ENCODE measurements around the gene OR51E1.
A peak's percentile ranks its signal among the peaks of the same experiment; 100 is the strongest.

The OR51E1 gene

DNA sequence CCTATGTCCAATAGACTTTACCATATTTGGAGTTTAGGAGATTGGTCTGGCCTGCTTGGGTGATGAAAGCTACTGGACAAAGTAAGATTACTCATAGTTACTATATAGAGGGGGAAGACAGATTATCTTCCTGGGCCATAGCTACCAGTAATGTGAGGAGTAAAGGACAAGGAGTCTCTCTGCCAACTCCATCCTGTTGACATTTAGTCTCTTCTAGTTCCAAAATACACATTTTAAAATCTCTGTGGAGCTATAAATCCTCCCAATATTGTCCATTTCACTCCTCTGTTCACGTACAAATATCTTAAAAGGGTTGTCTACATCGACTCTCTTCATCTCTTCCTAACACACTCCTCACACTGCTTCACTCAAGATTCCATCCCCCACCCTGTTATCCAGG is 7.6 kb upstream of the OR51E1 start:
- no peaks in the 10 kb centered on the region for H3K27me3 ChIP-seq (ENCODE audit: control insufficient read depth in 1 of 2, insufficient read depth in 2 of 2, low read length in 2 of 2)
- no peaks in the 10 kb centered on the region for H3K9me3 ChIP-seq (ENCODE audit: low read length)
- H3K4me1 ChIP-seq (ENCODE audit: insufficient read depth, low read length) = peaks cover 4% of the 10 kb centered on the region
- no peak overlapping the region for H3K9ac ChIP-seq (ENCODE audit: low read length)
- no peak overlapping the region for H3K27ac ChIP-seq (ENCODE audit: low read depth, low read length)
- H3K36me3 ChIP-seq (ENCODE audit: insufficient read depth, low read length) = no peaks in the 10 kb centered on the region
- H3K4me3 ChIP-seq (ENCODE audit: low read depth in 1 of 2, low read length in 2 of 2) = no peak overlapping the region

DNA sequence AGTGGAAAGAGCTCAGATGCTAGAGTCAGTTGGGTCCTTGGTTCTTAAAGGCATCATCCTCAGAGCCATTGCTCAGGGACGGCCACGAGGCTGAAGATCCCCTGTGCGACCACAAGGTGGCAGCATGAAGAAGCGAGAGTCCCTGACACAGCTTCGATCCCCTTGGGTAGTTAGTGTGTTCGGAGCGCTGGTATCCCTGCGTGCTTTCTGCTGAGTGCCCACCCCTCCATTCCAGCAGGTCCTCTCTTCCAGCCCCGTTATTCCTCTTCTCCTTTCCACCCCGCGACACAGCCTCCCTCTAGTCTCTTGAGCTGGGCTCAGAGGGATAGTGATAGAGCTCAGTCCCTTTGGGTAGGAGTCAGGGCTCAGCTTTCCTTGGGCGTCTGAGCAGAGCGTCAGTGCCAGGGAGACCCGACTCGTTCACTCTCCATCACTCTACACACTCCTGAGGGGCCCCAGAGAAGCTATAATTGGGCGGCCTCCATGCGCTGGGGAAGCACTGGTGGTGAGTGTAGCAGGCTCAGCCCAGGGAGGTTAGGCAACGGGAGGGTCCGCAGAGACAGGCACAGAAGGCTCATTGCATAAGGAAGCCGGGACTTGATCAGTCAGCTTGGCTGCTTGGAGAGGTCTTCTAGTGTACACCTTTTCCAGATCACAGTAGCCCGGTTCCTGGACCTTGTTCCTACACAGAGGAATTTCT is 6.7 kb upstream of the OR51E1 start, which contains the start of gene OR51D1:
Gene OR51D1, plus strand, starts transcription at position 516 of the 700 bp plus-strand sequence. CDS start 2,314 bp downstream, outside the sequence.
- Histone ChIP-seq H3K9ac (ENCODE audit: low read length) (no peak within 1 kb of the TSS), H3K27ac (ENCODE audit: low read depth, low read length) (no peak within 1 kb of the TSS), H3K4me3 (ENCODE audit: low read depth in 1 of 2, low read length in 2 of 2) (peak within 1 kb of the TSS; percentile 26 to 60)

DNA sequence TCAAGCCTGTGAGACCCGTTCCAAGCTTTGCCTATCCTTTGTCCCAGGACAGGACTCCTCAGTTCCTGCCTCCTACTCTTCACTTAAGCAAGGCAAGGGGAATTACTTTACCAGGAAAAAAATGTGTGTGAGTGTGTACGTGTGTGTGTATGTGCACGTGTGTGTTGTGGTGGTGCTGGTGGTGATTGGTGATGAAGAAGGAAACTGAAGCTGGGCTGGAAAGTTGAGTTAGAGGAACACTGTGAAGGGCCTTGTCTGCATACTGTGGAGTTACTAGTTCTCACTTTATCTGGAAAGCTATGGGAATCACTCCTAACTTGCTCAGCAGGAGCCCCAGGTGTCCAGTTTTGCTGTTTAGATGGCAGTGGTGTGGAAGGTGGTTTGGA is 6.1 kb upstream of the OR51E1 start:
- Histone ChIP-seq H3K9me3 (ENCODE audit: low read length) (no peaks in the 10 kb centered on the region), H3K27me3 (ENCODE audit: control insufficient read depth in 1 of 2, insufficient read depth in 2 of 2, low read length in 2 of 2) (no peaks in the 10 kb centered on the region), H3K4me3 (ENCODE audit: low read depth in 1 of 2, low read length in 2 of 2) (peak overlapping the region in 1 of 2 donors; percentile 60), H3K27ac (ENCODE audit: low read depth, low read length) (no peak overlapping the region), H3K9ac (ENCODE audit: low read length) (no peak overlapping the region), H3K4me1 (ENCODE audit: insufficient read depth, low read length) (peaks cover 4% of the 10 kb centered on the region), H3K36me3 (ENCODE audit: insufficient read depth, low read length) (no peaks in the 10 kb centered on the region)

More for the DNA sequence above, 6.7 kb upstream of the OR51E1 start, which contains the start of gene OR51D1:
- peaks cover 4% of the 10 kb centered on the region for H3K4me1 ChIP-seq (ENCODE audit: insufficient read depth, low read length)
- H3K9me3 ChIP-seq (ENCODE audit: low read length) = no peaks in the 10 kb centered on the region
- no peaks in the 10 kb centered on the region for H3K36me3 ChIP-seq (ENCODE audit: insufficient read depth, low read length)
- H3K27me3 ChIP-seq (ENCODE audit: control insufficient read depth in 1 of 2, insufficient read depth in 2 of 2, low read length in 2 of 2) = no peaks in the 10 kb centered on the region

GRCh38 chr11:4639931-4640330 is 3.9 kb upstream of the OR51E1 start:
- no peaks in the 10 kb centered on the region for H3K27me3 ChIP-seq (ENCODE audit: control insufficient read depth in 1 of 2, insufficient read depth in 2 of 2, low read length in 2 of 2)
- H3K4me1 ChIP-seq (ENCODE audit: insufficient read depth, low read length) = peaks cover 17% of the 10 kb centered on the region
- H3K9me3 ChIP-seq (ENCODE audit: low read length) = no peaks in the 10 kb centered on the region
- H3K27ac ChIP-seq (ENCODE audit: low read depth, low read length) = no peak overlapping the region
- no peak overlapping the region for H3K9ac ChIP-seq (ENCODE audit: low read length)
- H3K36me3 ChIP-seq (ENCODE audit: insufficient read depth, low read length) = no peaks in the 10 kb centered on the region
- no peak overlapping the region for H3K4me3 ChIP-seq (ENCODE audit: low read depth in 1 of 2, low read length in 2 of 2)

- H3K36me3 ChIP-seq (ENCODE audit: insufficient read depth, low read length) = no peaks in the 10 kb centered on the region
- H3K9ac ChIP-seq (ENCODE audit: low read length) = no peak overlapping the region
- no peaks in the 10 kb centered on the region for H3K9me3 ChIP-seq (ENCODE audit: low read length)
- H3K27me3 ChIP-seq (ENCODE audit: control insufficient read depth in 1 of 2, insufficient read depth in 2 of 2, low read length in 2 of 2) = no peaks in the 10 kb centered on the region
- no peak overlapping the region for H3K4me3 ChIP-seq (ENCODE audit: low read depth in 1 of 2, low read length in 2 of 2)
- peaks cover 32% of the 10 kb centered on the region for H3K4me1 ChIP-seq (ENCODE audit: insufficient read depth, low read length)
- H3K27ac ChIP-seq (ENCODE audit: low read depth, low read length) = no peak overlapping the region
These were observed 2.3 kb upstream of the OR51E1 start for GRCh38 chr11:4641501-4641900.

- Histone ChIP-seq H3K27me3 (ENCODE audit: control insufficient read depth in 1 of 2, insufficient read depth in 2 of 2, low read length in 2 of 2) (no peaks in the 10 kb centered on the region), H3K27ac (ENCODE audit: low read depth, low read length) (no peak overlapping the region), H3K9ac (ENCODE audit: low read length) (no peak overlapping the region), H3K4me3 (ENCODE audit: low read depth in 1 of 2, low read length in 2 of 2) (no peak overlapping the region), H3K36me3 (ENCODE audit: insufficient read depth, low read length) (no peaks in the 10 kb centered on the region), H3K9me3 (ENCODE audit: low read length) (no peaks in the 10 kb centered on the region), H3K4me1 (ENCODE audit: insufficient read depth, low read length) (peaks cover 37% of the 10 kb centered on the region)
These were observed 1.7 kb upstream of the OR51E1 start for GRCh38 chr11:4642043-4642442.

DNA sequence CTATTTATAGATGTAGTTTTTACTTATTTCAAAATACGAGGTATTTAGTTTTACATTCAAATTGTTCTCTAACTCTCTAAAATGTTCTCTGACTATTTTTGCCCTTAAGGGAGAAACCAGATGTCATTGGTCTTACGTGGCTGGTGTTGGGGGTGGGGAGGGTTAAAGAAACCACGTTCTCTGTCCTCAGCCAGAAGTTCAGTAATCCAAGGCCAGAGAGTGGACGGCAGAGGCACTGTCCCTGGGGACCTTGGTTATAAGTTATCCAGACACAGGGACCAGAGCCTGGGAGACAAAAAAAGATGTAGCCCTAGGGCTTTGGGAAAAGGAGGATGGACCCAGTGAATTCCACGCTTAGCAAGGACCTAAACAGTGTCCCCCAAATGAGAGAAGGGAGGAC is 706 bp upstream of the OR51E1 start:
- H3K4me1 ChIP-seq (ENCODE audit: insufficient read depth, low read length) = peaks cover 43% of the 10 kb centered on the region
- H3K27ac ChIP-seq (ENCODE audit: low read depth, low read length) = no peak overlapping the region
- no peaks in the 10 kb centered on the region for H3K9me3 ChIP-seq (ENCODE audit: low read length)
- H3K27me3 ChIP-seq (ENCODE audit: control insufficient read depth in 1 of 2, insufficient read depth in 2 of 2, low read length in 2 of 2) = no peaks in the 10 kb centered on the region
- no peaks in the 10 kb centered on the region for H3K36me3 ChIP-seq (ENCODE audit: insufficient read depth, low read length)
- H3K4me3 ChIP-seq (ENCODE audit: low read depth in 1 of 2, low read length in 2 of 2) = no peak overlapping the region
- no peak overlapping the region for H3K9ac ChIP-seq (ENCODE audit: low read length)

DNA sequence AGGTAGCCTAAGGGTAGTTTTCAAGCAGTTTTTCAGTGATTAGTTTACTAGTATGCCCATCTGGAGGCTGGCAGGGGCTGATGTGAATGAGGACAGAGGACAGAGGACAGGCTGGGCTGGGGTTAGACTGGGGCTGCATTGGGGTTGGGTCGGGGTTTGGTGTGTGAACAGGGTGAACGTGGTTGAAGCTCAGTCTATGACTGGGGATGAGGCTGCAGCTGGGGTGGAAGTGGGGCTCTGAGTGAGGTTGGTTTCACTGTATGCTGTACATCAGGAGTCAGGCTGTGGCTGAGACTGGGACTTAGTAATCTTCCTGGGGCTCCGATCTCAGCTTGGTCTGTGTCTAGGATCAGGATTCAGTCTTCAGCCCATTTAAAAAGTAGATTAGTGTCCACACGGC is 451 bp downstream of the OR51E1 start:
- H3K4me1 ChIP-seq (ENCODE audit: insufficient read depth, low read length) = peaks cover 49% of the 10 kb centered on the region
- H3K4me3 ChIP-seq (ENCODE audit: low read depth in 1 of 2, low read length in 2 of 2) = no peak overlapping the region
- no peak overlapping the region for H3K27ac ChIP-seq (ENCODE audit: low read depth, low read length)
- no peaks in the 10 kb centered on the region for H3K36me3 ChIP-seq (ENCODE audit: insufficient read depth, low read length)
- H3K9ac ChIP-seq (ENCODE audit: low read length) = no peak overlapping the region
- no peaks in the 10 kb centered on the region for H3K27me3 ChIP-seq (ENCODE audit: control insufficient read depth in 1 of 2, insufficient read depth in 2 of 2, low read length in 2 of 2)
- no peaks in the 10 kb centered on the region for H3K9me3 ChIP-seq (ENCODE audit: low read length)

- no peak overlapping the region for H3K27ac ChIP-seq (ENCODE audit: low read depth, low read length)
- H3K27me3 ChIP-seq (ENCODE audit: control insufficient read depth in 1 of 2, insufficient read depth in 2 of 2, low read length in 2 of 2) = no peaks in the 10 kb centered on the region
- H3K9me3 ChIP-seq (ENCODE audit: low read length) = no peaks in the 10 kb centered on the region
- no peak overlapping the region for H3K9ac ChIP-seq (ENCODE audit: low read length)
- H3K4me3 ChIP-seq (ENCODE audit: low read depth in 1 of 2, low read length in 2 of 2) = peak overlapping the region in 1 of 2 donors; percentile 3
- H3K36me3 ChIP-seq (ENCODE audit: insufficient read depth, low read length) = no peaks in the 10 kb centered on the region
- peaks cover 49% of the 10 kb centered on the region for H3K4me1 ChIP-seq (ENCODE audit: insufficient read depth, low read length)
These were observed 2.2 kb downstream of the OR51E1 start for GRCh38 chr11:4645974-4646373.

DNA sequence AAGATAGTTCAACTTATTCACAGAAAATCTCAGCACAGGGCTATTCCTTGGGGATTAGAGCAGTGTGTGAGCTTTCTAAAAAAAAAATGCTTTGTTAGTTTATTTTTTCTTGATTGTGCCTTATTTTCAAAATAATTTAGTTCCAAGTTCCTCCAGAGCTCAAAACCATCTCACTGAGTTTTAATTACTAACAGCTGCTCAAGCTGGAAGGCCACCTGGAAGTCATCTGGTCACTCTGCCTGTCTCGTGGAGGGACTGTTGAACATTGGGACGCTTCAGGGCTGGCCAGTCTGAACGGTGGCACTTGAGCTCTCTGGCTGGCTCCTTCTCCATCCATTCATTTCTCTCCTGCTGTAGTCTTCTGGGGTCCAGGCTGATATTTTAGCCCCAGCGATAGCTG is 4.0 kb downstream of the OR51E1 start:
- no peaks in the 10 kb centered on the region for H3K9me3 ChIP-seq (ENCODE audit: low read length)
- no peak overlapping the region for H3K9ac ChIP-seq (ENCODE audit: low read length)
- H3K36me3 ChIP-seq (ENCODE audit: insufficient read depth, low read length) = no peaks in the 10 kb centered on the region
- no peaks in the 10 kb centered on the region for H3K27me3 ChIP-seq (ENCODE audit: control insufficient read depth in 1 of 2, insufficient read depth in 2 of 2, low read length in 2 of 2)
- H3K4me1 ChIP-seq (ENCODE audit: insufficient read depth, low read length) = peaks cover 49% of the 10 kb centered on the region
- H3K27ac ChIP-seq (ENCODE audit: low read depth, low read length) = no peak overlapping the region
- no peak overlapping the region for H3K4me3 ChIP-seq (ENCODE audit: low read depth in 1 of 2, low read length in 2 of 2)

- H3K27ac ChIP-seq (ENCODE audit: low read depth, low read length) = no peak overlapping the region
- H3K27me3 ChIP-seq (ENCODE audit: control insufficient read depth in 1 of 2, insufficient read depth in 2 of 2, low read length in 2 of 2) = no peaks in the 10 kb centered on the region
- H3K4me3 ChIP-seq (ENCODE audit: low read depth in 1 of 2, low read length in 2 of 2) = no peak overlapping the region
- H3K9ac ChIP-seq (ENCODE audit: low read length) = no peak overlapping the region
- H3K36me3 ChIP-seq (ENCODE audit: insufficient read depth, low read length) = no peaks in the 10 kb centered on the region
- no peaks in the 10 kb centered on the region for H3K9me3 ChIP-seq (ENCODE audit: low read length)
- no peaks in the 10 kb centered on the region for H3K4me1 ChIP-seq (ENCODE audit: insufficient read depth, low read length)
These were observed 11.0 kb downstream of the OR51E1 start for GRCh38 chr11:4654635-4655369.
